Measurements from ENCODE around the gene SH3YL1.

Gene SH3YL1, protein sequence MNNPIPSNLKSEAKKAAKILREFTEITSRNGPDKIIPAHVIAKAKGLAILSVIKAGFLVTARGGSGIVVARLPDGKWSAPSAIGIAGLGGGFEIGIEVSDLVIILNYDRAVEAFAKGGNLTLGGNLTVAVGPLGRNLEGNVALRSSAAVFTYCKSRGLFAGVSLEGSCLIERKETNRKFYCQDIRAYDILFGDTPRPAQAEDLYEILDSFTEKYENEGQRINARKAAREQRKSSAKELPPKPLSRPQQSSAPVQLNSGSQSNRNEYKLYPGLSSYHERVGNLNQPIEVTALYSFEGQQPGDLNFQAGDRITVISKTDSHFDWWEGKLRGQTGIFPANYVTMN

DNA sequence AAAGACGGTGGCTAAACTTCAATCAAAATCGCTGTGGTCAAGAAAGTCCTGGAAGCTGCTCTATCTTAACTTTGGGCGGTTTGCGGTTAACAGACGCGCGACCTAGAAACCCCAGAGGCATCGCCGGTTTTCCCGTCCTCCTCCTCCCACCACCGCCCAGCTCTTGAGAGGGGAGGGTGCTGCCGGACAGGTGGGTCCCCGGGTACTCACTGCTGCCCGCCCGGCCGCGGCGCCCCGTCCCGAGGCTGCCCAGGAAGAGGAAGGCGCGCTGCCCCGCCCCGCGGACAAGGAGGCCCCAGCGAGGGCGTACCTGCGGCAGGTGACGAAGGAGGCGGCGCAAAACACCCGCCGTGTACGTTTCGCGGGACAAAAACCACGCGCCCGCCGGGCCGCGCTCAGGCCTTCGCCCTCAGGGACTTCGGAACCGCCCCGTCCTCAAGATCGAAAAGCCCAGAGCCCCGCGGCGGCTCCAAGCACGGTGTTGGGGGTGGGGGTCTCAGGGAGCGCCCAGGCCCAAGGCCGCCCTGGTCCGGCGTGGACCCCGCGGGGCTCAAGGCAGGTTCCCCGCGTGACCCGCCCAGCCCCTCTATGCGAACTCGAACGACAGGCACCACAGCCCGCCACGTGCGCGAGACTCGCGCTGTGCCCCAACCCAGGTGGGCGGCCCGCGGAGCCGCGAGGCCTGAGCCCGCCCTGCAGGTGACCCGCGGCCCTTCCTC is at the start of gene SH3YL1:
Gene SH3YL1, minus strand, starts transcription at position 259 of the 719 bp plus-strand sequence. Its CDS starts 48 bp downstream, at position 211.
- DNase-seq: no peak

DNA sequence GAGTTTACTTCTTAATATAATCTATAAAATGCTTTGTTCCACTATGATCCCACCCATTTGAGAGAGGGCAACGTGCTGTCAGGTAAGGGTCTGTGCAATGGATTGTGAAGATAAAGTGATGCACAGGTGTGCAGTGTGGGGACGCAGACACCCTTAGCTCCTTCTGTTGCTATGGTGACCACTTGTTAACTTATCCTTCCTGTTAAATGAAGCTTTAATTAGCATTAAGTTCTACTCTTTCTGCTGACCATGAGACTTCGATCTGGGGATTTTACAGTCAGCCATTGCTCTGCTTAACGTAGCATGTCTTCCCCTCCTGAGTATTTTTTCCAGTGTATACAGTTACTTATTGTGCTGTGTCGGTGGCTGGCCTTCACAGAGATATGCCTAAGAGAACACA is 47.2 kb upstream of the SH3YL1 start:
- no peak for DNase-seq

DNA sequence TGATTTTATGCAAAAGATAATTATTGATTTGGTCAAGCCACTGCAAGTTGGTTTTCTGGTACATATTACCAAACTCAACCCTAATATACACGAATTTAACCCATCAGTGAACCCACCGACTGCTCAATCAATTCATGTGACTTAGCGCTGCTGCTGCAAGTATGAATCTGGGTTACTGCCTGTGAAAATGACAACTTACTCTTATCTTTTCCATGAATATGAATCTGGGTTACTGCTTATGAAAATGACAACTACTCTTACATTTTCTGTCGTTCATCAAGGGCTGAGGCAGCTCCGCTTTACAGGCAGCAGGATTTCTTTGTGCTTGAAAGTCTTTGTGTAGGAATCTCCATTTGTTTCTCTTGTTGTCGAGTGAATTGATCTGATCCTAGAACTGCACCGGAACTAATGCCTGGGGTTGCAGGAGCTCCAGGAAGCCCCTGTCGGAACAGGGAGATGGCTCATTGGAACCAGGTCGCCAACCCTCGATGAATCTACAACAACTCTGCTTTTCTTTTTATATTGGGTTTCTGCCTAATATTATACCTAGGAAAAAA is 46.2 kb upstream of the SH3YL1 start:
- DNase-seq: no peak

DNA sequence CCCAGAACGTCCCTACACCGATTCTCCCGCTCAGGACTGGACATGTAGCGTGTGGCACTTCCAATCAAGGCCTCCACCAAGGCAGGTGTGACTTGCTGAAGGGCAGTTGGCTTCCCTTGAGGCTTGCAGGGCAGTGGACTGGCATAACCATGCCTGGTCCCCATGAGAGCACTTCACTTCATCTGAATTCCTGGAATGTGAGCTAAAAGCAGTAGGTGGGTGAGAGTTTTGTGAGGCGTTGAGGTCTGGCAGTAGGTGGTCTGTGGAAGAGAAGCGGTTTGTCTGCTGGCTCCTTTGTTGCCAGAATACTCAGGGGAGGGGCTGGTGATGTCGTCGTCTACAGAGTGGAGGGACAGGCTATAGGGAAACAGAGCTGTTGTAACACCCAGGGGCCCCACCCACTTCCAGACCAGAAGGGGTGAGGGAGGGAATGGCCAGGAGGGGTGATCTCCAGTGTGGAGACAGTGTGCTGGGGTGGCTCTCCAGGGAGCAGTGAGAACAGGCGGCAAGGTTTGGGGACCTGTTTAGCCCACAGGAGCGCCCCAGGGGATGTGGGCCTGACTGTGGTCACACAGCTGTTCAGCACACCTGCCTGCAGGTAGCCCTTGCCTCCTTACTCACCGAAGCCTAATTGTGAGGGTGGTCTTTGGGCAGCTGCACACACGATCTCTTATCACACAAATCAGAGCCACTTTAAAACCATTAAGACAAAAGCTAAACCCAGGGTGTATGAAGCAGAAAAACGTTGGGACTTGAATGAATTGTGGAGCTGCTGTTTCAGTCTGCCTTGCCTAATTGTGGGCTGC is 45.5 kb upstream of the SH3YL1 start:
- no peak for DNase-seq

DNA sequence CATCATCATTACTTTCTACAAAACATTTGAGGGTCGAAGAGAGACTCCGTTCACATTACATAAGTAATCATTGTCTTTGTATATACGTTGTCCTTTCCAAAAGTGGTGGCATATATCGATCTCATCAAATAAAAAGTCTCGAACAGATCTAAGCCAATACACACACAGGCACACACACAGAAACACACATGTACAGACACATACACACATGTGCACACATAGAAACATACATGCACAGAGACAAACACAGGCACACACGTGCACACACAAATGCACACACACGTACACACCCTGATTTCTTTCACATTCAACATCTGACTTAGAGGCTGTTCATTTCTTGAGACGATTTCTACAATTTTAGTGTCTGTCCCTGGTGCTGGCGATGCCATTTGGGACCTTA is 41.5 kb upstream of the SH3YL1 start:
- DNase-seq: no peak

DNA sequence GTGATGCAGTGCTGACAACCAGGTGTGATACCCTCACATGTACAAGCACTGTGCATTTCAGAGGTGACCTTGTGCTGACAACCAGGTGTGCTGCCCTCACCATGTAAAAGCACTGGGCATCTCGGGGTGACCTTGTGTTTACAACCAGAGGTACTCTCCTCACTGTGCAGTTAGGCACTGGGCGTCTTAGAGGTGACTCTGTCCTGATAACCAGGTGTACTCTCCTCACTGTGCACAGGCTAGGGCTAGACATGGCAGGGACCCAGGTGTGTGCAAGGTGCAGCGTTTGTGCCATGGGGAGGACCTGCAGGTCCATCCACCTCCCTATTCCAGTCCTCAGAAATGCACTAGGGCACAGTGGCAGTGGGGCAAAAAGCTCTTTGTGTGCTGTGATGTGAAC is 32.5 kb upstream of the SH3YL1 start:
- no peak for DNase-seq

DNA sequence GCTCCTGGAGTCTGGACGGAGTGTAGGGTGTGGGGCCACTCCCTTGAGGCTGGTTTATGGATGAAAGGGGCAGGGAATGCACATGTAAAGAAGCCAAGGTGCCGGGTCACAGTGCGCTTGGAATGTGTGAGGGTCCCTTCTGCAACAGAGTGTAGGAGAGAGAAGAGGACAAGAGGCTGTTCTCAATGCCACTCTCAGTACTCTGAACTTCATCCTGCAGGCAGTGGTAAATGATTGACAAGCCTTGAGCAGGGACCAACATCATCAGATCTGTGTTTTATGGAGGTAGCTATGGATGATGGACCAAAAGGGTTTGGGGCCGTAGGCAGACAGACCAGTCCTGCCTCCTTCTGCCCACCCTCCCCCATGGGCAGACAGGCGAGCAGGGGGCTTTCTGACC is 31.3 kb upstream of the SH3YL1 start:
- no peak for DNase-seq

DNA sequence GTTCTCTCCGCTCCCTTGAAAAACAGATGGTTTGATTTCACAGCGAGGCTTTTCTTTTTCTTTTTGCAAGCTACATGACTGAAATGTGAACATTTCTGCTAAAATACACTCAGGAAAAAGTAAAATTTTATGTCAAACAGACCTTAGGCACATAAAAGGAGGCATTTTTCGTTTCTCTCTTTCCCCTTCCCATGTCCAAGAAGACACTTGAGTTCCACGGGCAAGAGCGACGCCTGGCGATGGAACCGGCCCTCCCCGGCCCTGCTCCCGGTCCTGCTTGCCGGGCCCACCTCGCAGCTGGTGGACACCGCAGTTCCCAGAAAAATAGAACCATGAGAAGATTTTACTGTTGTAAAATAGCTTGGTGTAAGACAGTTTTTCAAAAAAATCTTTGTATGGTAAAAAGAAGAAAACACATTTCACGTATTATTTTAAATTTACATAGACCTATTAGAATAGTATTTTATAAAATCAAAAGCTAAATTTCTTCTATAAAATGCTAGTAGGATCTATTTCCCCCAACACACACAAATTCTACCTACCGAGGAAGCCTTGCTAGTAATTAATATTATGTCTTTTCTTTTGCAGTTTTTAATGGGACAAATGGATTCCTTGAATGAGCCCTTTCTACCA is 26.4 kb upstream of the SH3YL1 start:
- peak; percentile 40 for DNase-seq

DNA sequence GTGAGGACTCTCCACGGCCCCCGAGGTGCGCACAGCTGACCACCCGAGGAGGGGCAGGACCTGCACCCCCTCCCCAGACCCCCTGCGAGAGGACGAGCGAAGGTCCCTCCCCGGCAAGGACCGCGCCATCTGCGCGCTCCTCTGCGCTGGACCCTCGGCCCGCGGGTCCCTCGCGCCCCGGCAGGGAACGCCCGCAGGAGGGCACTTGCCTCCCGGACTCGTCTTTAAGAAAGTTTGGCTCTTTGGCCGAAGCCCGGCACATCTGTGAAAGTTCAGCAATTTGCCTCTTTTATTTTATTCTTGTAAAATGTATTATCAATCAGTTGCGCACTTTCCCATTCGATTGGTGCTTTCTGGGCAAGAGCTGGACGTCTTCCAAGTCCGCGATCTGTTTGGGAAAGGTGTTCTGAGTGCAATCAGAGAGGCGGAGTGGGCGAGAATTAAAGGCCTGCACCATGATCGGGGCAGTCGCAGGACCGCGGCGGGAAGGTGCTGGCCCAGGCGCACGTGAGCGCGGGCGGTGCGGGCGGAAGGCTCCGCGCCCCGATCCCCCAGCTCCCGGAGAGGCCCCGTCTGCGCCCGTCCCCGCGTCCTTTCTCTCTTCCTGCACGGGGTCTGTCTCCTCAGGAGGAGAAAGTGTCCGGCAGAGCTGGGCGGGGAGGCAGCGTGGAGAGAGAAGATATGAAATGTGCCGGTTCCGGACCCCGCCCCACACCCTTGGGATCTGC is 25.7 kb upstream of the SH3YL1 start:
- DNase-seq: peak; percentile 13

DNA sequence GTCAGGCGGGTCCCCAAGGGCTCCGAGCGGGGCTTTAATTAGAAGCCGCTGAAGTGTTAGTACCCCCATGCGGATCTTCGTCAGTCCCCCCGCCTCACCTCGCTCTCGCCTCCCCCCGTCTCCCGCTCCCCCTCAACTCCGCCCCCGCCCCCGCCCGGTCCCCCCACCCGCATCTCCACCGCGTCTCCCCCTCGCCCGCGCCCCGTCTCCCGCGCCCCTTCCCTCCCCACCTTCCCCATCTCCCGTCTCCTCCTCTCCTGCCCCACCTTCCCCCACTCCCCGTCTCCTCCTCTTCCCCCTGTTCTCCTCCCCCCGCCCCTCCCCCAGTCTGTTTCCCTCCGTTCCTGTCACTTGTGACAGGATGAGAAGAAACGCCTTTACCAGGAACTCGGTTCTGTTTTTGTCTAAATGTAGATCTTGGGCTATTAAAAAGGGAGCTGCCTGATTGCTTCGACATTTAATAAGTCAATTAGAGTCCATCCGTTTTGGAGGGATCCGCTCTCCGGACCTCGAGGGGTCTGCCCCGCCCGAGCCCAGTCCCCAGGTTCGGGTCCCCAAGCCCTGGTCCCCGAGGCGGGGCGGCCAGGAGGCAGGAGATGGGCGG is 25.0 kb upstream of the SH3YL1 start:
- no peak for DNase-seq

DNA sequence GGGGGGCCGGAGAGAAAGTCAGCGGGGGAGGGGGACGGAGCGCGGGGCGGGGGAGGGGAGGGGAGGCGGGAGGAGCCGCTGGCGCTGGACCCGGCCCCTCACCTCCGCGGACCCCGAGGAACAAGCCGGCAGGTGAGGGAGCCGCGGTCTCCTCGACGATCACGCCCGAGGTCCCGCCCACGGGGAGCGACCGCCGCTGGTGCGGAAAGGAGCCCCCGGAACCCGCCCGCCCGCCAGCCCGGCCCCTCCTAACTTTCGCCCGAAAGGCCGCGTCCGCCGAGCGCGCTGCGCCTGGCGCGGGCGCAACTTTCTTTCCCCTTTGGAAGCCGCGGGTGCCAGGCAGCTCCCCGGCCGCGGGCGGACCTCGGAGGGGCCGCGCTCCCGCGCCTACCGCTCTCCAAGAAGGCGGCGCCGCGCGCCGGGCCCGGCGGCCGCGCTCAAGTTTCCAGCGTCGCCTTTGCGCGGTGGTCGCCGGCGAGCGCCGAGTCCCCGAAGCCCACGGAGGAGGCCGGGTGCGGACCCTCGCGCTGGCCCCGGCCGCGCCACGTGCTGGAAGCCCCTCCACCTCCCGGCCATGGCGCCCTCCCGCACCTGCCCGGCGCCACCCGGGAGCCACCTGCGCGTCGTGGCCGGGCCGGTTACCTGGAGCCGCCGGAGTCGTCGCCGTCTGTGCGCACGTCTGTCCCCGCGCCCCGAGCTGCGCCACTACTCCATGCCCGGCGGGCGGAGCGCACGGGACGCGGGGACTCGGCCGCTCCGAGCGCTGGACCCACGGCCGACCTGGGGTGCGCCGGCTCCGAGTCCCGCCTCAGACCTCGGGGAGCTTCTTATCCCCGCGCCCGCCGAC is 24.3 kb upstream of the SH3YL1 start, which contains the start of gene ALKAL2:
Gene ALKAL2, minus strand, starts transcription at position 181 of the 847 bp plus-strand sequence. CDS start 256 bp downstream, outside the sequence.
- no peak for DNase-seq

DNA sequence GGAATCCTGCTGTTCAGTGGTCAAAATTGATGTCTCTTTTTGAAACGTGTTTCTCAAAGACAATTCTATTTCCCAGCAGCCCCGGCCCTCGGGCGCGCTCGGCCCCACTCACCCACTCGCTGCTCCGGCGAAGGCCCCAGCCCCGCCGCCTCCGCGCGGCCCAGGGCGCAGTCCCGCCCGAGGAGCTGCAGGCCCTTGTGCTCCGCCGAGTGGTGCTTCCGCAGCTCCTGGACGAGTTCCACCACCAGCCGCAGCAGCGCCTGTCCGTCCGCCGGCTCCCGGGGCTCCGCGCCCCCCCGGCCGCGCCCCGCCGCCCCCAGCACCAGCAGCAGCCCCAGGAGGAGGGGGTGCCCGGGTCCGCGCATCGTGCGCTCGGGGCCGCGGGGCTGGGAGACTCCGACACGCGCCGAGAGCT is 23.6 kb upstream of the SH3YL1 start:
- no peak for DNase-seq

DNA sequence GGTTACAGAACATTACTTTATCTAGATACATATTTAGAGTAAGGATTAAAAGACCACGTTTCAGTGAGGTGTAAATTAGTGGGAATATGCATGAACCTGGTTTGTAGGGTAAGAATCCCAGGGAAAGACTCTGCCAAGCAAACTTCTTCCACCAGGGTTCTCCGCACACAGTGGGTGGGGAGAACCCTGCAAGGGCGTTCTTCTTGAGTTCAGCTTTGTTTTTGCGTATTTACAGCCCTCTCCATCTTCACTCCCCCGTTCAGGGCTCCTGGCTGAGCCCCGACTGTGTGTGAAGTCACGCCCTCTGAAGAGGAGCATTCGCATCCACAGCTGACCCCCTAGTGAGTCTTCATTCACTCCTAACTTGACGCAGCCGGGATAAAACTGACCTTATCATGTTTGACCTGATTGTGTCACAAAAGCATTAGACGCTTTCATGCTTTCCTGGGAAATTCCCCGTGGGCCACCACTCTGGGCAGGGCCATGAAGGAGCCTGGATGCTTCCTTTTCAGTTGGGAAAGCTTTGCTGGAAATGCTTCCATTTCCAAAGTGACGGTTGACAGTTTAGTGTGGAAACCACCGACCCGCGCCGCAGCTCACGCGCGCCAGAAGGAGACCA is 23.1 kb upstream of the SH3YL1 start:
- DNase-seq: no peak

DNA sequence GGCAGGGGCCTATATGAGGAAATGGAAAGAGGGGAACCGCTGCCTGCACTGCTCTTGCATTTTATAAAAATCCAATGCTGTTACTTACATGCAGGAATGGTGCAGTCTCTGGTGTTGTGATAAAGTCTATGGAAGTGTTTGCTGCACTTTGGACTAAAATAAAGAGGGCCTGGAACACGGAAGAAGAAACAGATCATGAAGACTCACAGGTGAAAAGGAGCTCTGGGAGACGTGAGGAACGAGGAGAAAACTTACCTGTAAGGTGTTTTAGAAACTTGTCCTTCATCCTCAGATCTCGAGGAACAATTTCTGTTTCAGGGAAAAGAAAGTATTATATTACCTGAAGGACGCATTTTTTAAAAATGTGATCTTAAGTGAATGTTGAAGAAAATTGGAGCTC is 22.2 kb upstream of the SH3YL1 start:
- no peak for DNase-seq

DNA sequence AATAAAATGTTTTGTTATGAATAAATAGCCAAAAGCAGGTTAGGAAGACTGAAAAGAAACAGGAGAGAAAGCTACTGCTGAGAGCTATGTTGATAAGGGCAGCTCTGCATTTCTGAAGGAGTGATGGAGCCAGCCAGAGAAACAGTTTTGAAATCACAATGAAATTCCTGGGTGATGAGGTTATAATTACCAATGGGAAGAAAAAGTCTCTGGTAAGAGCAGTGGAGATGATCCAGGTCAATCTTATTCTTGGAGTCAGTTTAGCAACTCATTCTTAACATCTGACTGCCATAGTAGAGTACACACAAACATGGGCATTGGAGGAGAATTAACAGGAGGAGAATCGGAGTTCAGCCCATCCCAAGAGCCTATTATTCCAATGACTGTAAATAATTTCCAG is 21.7 kb upstream of the SH3YL1 start:
- no peak for DNase-seq

DNA sequence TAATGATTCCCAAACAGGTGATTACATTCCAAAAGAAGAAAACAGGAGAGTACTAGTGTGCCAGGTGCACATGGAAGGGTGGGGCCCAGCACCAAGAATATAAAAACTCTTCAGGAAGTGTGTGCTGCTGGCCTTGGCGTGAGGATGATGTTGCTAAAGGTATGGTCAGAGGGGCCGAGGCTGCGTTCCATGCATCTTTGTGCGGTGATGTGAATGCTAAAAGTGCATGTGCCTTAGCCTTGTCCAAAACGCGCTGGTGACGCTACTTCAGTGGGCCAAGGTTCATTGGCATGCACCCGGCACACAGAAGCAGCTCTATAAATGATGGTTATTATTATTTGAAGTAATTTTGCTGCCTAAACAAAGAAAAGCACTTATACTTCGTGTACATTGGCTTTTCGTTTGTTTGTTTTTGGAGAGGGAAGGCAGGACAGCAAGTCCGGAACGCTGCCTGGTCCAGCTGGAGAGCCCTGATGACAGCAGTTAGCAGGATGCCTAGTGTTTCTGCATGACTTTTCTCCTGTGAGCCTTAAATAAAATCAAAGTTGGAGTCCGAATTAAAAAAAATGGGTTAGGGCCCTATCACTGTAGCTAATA is 21.2 kb upstream of the SH3YL1 start:
- no peak for DNase-seq

DNA sequence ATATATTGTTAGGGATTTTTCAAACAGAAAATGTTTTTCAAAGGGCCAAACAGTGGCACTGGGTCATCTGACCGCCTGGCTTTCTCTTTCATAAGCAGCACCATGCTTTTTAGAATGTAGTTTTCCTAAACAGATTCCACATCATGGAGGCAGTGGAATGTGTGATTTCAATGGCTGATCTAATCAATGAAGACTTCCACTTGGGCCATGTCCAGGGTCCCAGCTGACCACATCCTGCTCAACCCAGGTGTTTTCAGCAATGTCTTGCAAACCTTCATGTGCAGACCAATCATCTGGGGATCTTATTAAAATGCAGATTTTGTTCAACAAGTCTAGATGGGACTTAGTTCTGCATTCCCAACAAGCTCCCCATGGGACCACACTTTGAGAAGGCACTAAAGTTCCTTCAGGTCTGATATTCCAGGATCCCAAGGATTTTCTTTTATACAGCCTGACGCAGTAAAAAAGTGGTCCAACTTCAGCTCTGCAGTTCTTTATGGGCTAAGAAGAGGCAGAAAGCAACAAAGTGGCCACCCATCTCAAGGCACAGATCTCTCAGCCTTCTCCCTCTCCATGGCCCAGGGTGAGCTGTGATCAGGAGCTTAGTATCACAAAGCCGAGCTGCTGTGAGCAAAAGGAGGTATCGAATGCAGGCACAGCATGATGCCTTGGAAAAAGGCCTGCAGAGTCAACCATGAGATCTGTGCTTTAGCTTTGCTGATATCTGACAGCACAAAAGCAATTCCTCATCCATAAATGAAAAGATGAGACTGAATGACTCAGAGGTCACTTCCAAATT is 20.4 kb upstream of the SH3YL1 start:
- no peak for DNase-seq

DNA sequence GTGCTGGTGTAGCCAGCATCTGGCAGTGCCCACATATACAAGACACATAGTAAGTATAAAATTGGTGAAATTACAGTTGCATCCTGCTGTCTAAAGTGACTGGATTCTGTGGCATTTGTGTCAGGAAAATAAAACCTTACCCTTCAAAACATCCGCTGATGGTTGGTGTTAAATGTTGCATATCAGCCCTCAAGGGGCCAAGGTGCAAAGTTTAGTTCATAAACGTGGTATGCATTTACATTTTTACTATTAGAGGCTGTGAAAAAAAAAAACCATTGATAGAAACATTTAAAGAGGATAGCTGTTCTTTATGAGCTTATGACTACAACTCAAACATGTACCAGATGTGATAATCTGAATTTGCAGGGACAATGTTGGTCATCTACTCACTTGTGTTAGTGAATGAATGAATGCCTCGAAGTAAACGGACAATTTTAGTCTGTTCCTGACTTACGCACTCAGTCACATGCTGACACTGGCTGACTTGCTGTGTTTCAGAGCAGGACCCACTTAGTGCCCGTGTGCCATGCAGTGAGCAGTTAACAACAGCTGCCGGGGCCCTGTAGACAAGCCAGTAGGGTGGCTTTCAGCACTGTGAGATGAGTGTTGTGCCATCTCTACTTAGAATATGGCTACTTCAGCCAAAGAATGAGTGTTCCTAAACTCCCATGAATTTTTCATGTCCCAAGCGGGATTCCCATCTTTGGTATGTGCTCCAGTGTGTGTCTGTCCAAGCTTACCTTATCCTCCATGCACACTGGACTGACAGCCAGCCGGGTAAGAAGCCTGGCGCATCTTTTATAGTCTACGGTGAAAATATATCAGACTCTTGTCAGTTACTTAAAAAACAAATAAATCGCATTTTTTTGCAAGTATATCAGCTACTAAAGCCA is 18.8 kb upstream of the SH3YL1 start:
- DNase-seq: no peak

All from NCI-H1105 (cell line).